Measurements from ENCODE around the gene RSU1.

DNA sequence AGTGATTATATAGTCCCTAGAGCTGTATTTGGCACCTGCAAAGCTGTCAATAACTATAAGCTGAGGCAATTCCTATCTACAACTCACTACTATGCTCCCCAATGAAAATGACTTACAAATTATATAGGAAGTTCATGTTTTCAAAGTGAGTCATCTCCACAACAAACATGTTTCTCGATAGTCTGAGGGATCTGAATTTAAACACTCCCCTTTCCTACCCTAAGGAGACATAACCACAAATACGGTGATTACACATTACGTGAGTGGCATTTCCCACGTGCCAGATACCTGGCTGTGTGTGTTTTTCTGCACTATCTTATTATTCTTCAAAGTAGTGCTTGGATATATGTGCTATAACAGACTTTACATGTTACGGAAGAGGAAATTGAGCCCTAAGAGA is 173.1 kb downstream of the RSU1 start:
- TF ChIP-seq CTCF (IDR thresholded peaks at IDR 0.05 in 2 of 3, conservative IDR thresholded peaks at IDR 0.05 in 1 of 3; ENCODE audit: borderline replicate concordance in 1 of 3, insufficient read depth in 1 of 3, low read depth in 2 of 3, low read length in 2 of 3) (no peak), ELF1 (IDR thresholded peaks at IDR 0.05; ENCODE audit: borderline replicate concordance, low read depth) (no peak), EZH2 (IDR thresholded peaks at IDR 0.05) (no peak), REST (IDR thresholded peaks at IDR 0.05; ENCODE audit: low read depth) (no peak), POLR2AphosphoS5 (IDR thresholded peaks at IDR 0.05; ENCODE audit: low read depth, low read length) (no peak), FOSL1 (IDR thresholded peaks at IDR 0.05; ENCODE audit: low read depth) (no peak), SRF (IDR thresholded peaks at IDR 0.05; ENCODE audit: low read depth) (no peak), TCF7L2 (IDR thresholded peaks at IDR 0.05; ENCODE audit: borderline replicate concordance, extremely low read depth, insufficient read depth, insufficient read length) (no peak)
